GM15510 (cell line): ENCODE measurements around the gene OR7D4.

ENCODE experiments used
- POLR2A ChIP-seq: IDR thresholded peaks from 3 replicates; pipeline ENCODE4 v1.6.1; 2011; ENCODE audit warnings: borderline replicate concordance; ENCODE audit not compliant: insufficient read length; ENCODE audit errors: extremely low read depth

OR7D4 gene

DNA sequence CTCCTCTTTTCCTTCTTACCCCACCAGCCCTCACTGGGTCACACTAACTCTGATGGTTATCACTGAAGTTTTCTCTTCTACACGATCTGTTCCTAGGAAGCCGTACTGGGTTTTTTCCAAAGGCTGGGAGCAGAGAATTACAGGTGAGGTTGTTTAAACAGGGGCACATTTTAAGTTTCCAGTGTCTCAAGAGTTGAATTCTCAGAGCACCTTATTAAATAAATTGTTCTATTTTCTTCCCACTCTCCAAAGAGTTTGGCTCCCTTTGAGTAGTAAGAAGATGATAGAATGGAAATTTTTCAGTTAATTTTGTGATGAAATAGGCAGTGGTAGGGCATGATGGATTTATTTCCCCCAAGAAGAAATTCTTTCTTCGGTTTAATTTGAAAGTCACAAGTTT lies at the start of gene OR7D4:
TSS of gene OR7D4 (minus strand) at position 101 of the 400 bp plus-strand sequence. CDS start 4,752 bp downstream, outside the sequence.
- TF ChIP-seq POLR2A = no peak

DNA sequence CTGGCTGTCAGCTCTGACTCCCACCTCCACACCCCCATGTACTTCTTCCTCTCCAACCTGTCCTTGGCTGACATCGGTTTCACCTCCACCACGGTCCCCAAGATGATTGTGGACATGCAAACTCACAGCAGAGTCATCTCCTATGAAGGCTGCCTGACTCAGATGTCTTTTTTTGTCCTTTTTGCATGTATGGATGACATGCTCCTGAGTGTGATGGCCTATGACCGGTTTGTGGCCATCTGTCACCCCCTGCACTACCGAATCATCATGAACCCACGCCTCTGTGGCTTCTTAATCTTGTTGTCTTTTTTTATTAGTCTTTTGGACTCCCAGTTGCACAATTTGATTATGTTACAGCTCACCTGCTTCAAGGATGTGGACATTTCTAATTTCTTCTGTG lies 31.8 kb upstream of the OR7D4 start:
- no peak for TF ChIP-seq POLR2A

DNA sequence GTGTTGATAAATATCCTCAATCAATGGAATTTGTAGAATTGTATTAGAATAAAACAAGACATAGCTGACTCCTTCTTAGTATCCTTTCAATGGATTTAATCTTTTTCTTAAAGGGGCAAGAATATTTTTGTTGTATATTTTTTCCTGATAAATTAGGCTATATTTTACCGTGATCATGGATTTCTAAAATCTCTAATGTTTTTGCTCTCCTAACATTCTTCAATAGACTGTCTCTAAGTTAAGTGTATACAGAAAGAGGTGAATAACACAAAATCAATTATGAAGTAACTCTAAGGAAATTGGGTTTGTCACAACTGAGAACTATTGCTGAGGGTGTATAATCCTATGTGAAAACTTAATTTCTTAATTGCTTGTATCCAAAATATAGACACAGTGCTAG lies 31.2 kb upstream of the OR7D4 start, which contains the start of gene OR7E24:
TSS of gene OR7E24 (plus strand) at position 301 of the 400 bp plus-strand sequence. CDS start 114 bp downstream, outside the sequence.
- TF ChIP-seq POLR2A = no peak

DNA sequence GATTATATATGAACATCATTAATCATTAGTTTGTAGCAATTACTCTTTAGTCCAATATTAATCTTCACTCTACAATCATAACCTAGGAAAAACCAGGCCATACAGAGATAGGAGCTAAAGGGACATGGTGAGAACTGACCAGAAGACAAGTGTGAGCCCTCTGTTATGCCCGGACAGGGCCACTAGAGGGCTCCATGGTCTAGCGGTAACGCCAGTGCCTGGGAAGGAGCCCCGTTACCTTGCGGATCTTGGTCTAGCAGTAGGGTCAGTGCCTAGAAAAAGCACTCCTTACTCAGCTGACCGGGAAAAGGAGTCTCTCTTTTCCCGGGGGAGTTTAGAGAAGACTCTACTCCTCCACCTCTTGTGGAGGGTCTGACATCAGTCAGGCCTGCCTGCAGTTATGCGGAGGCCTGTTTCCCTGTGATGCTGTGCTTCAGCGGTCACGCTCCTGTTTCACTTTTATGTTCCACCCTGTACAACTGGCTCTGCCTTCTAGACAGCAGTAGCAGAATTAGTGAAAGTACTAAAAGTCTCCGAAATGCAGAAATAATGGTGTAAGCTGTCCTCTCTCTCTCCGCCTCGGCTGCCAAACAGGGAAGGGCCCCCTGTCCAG lies 13.8 kb downstream of the OR7D4 start:
- TF ChIP-seq POLR2A = no peak

DNA sequence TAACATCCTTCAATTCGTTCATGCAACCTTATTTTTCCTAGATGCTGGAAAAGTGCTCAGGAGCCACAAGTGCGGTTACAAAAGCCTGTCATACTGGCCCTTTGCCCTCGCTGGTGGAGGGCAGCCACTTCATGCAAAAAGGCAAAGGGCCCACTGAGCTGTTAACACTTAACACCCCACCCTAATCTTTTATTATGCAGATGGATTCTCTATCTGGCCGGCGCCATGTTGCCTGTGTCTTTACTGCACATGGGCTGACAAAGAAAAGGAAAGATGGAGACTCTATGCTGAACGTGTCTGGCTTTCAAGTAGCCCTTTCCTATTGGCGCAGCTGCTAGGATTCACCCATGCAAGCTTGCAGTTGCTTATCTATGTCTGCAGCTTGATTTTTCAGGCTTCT lies 29.9 kb downstream of the OR7D4 start:
- TF ChIP-seq POLR2A = no peak

DNA sequence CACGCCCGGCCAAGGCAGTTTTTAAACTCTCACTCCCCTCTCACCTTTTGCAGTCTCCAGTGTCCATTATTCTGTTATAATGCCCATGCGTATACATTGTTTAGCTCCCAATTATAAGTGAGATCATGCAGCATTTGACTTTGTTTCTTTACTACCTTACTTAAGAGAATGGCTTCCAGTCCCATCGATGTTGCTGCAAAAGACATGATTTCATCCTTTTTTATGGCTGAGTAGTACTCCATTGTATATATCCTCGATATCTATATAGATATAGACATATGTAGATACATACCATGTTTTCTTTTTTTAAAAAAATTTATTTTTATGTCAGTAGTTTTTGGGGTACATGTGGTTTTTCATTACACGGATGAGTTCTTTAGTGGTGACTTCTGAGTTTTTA lies 32.2 kb downstream of the OR7D4 start:
- TF ChIP-seq POLR2A = no peak

DNA sequence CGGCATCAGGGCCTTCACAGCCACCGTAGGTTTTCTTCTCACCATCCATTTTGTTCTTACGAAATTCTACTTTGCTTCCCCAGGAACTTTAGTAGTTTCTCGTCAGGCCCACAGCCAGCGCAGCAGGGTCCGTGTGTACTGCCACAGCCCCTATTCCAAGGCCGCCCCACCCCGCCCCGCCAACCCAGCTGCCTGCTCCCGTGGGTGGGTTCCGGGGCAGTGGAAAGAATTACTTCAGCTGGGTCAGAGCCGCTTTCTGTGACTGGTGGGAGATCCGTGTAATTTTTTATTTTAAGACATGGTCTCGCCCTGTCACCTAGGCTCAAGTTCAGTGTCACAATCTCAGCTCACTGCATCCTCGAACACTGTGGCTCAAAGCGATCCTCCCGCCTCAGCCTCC lies 36.4 kb downstream of the OR7D4 start:
- TF ChIP-seq POLR2A = no peak

DNA sequence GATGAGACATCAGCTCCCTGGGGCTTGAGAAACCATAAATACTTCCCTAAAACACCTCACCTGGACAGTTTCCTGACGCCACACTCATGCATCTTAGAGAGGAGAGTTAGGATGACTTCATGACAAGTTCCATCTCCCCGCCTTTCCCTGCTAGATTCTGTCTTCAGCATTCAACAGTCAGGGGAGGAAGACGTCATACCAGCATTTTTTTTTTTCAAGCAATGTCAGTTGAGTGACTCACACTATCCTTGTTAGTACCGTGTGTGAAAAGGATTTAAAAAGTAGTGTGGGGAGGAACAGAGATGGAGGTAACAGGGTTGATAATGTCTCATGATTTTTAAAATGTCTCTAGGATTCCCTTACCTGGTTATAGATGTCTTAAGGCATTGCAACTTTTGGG lies 40.5 kb downstream of the OR7D4 start, which contains the start of gene OR7D2:
TSS of gene OR7D2 (plus strand) at position 79 of the 400 bp plus-strand sequence. CDS start 6,803 bp downstream, outside the sequence.
- TF ChIP-seq POLR2A = no peak

DNA sequence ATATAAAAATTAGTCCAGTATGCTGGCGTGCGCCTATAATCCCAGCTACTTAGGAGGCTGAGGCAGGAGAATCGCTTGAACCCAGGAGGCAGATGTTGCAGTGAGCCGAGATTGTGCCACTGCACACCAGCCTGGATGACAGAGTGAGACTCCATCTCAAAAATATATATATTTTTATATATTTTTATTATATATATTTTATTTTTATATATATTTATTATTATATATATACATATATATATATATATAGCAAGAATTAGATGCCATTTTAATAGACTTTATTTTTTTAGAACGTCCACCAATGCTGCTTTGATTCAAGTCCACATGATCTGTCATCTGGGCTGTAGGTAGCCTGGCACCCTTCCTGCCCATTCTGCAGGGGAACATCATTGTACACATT lies 44.1 kb downstream of the OR7D4 start:
- TF ChIP-seq POLR2A = no peak

DNA sequence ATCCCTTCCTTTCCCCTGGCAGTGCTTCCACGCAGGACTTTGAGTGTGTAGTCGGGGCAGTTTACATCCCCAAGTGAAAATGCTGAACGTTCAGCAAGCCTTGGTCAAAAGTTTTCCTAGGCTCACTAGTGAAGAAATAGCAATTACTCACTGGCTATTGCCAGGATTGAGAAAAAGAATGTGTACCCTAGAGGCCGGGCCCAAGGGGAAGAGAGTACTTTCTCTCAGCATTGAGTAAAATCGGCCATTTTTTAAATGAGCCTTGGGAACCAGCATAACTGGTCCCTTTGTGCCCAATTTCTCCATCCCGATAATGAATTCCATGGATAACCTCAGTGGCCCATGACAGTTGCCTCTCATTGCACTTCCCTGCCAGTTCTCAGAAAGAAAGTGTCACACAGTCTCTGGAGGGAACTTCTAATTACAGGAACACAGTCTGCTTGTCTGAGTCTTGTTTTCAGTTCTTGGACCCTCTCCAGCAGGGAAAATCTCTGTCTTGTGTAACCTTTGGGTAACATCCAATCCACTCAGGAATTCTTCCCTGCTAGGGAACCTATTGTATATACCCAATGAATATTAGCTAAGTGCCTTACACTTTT lies 47.9 kb downstream of the OR7D4 start:
- TF ChIP-seq POLR2A = no peak

DNA sequence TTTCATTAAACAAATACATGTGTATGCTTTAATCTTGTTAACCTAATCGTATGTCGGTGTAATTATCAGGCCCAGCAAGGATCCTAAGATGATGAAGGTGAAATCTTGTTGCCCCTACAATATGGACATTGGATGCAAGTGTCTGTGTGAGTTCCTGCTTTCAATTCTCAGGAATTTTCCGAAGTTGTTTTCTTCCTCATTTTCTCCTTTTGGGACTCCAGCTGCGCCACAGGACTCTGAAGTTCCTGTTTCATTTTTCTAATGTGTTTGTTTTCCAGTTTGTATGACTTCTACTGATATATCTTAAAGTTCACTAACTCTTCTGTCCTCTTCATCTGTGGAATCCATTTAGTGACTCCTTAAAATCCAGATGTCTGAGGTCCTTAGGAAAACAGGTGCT lies 52.5 kb downstream of the OR7D4 start:
- TF ChIP-seq POLR2A = no peak

DNA sequence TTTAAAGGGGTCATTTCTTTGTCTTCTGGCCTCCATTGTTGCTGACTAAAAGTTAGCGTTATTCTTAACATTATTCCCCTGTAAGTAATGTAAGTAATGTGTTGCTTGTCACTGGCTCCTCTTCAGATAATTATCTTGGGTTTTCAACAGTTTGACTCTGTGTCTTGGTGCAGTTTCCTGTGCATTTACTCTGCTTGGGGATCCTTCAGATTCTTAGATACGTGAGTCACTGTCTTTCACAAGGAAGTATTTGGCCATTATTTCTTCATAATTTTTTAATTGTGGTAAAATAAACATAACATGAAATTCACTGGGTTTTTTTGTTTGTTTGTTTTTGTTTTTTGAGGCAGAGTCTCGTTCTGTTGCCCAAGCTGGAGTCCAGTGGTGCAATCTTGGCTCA lies 54.1 kb downstream of the OR7D4 start:
- TF ChIP-seq POLR2A = no peak

DNA sequence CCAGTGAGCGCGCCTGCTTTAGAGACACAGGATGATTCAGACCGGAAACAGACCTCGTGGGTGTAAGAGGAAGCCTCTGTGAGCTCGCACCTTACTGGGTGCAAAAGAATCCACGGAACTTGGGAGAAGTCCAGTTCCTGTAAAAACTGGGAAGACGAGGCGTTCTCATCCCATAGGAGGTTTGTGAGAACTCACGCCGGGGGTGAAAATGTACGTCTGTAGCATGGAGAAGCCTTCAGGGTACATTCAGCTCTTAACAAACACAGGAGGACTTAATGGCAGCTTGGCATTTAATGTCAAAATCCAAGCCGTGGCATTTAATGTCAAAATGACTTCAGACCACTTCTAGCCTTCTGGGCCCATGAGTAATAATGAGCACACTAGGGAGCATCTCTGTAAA lies 58.0 kb downstream of the OR7D4 start:
- TF ChIP-seq POLR2A = no peak
